Astrocyte (in vitro differentiated cells and primary cell): ENCODE results near the gene SNX30. TPM values are rescaled to one million over a fixed set of nuclear protein-coding genes. Genes with fewer than 3 reads are reported as not detected.

Source experiments
- DNase-seq: peaks from one replicate; pipeline ENCODE4 v3.0.0-alpha.2; 2010; ENCODE audit warnings: low read depth
- FAIRE-seq: peaks from 2 replicates; lab custom pipeline; 2011; peaks lifted over from hg19 to GRCh38; lab: Jason Lieb, UNC
- H2AFZ ChIP-seq: 2 replicates; pipeline ENCODE4 v1.6.0; 2012; ENCODE audit warnings: low read depth, low read length, inconsistent platforms
- H3K27ac ChIP-seq: 2 replicates; pipeline ENCODE4 v1.5.1; 2011; ENCODE audit warnings: low read depth, low read length, inconsistent platforms
- H3K27me3 ChIP-seq: 2 replicates; pipeline ENCODE4 v1.6.0; 2011; ENCODE audit warnings: low read length, inconsistent platforms; ENCODE audit not compliant: insufficient read depth
- H3K36me3 ChIP-seq: 2 replicates; pipeline ENCODE4 v1.5.1; 2011; ENCODE audit warnings: low read length, inconsistent platforms; ENCODE audit not compliant: insufficient read depth
- H3K4me1 ChIP-seq: 2 replicates; pipeline ENCODE4 v1.5.1; 2011; ENCODE audit warnings: low read length, inconsistent platforms; ENCODE audit not compliant: insufficient read depth
- H3K4me2 ChIP-seq: 2 replicates; pipeline ENCODE4 v1.6.0; 2012; ENCODE audit warnings: low read length, inconsistent platforms
- H3K4me3 ChIP-seq: 2 replicates; pipeline ENCODE4 v1.5.1; 2011; ENCODE audit warnings: low read depth, mild to moderate bottlenecking, low read length, inconsistent platforms; ENCODE audit not compliant: insufficient read depth
- H3K79me2 ChIP-seq: 2 replicates; pipeline ENCODE4 v1.6.0; 2012; ENCODE audit warnings: mild to moderate bottlenecking, low read length, inconsistent platforms; ENCODE audit not compliant: insufficient read depth
- H3K9ac ChIP-seq: 2 replicates; pipeline ENCODE4 v1.6.0; 2012; ENCODE audit warnings: mild to moderate bottlenecking, low read length, inconsistent platforms
- H3K9me3 ChIP-seq: 2 replicates; pipeline ENCODE4 v1.5.1; 2012; ENCODE audit warnings: low read depth, mild to moderate bottlenecking, low read length, inconsistent platforms; ENCODE audit not compliant: insufficient read depth
- H4K20me1 ChIP-seq: 2 replicates; pipeline ENCODE4 v1.6.0; 2012; ENCODE audit warnings: low read length, inconsistent platforms; ENCODE audit not compliant: insufficient read depth
- H3K27ac Mint-ChIP-seq: one replicate; pipeline ENCODE4 v1.8.0; 2021; ENCODE audit warnings: mild to moderate bottlenecking, mixed read lengths; ENCODE audit not compliant: unreplicated experiment
- H3K27me3 Mint-ChIP-seq: one replicate; pipeline ENCODE4 v1.8.0; 2021; ENCODE audit warnings: low read depth, mixed read lengths; ENCODE audit not compliant: unreplicated experiment
- H3K36me3 Mint-ChIP-seq: one replicate; pipeline ENCODE4 v1.8.0; 2021; ENCODE audit warnings: low read depth, mixed read lengths; ENCODE audit not compliant: unreplicated experiment
- H3K4me1 Mint-ChIP-seq: one replicate; pipeline ENCODE4 v1.8.0; 2021; ENCODE audit warnings: low read depth, mixed read lengths; ENCODE audit not compliant: unreplicated experiment
- H3K4me3 Mint-ChIP-seq: one replicate; pipeline ENCODE4 v1.8.0; 2021; ENCODE audit warnings: mild to moderate bottlenecking, moderate library complexity, mixed read lengths; ENCODE audit not compliant: unreplicated experiment
- H3K9me3 Mint-ChIP-seq: one replicate; pipeline ENCODE4 v1.8.0; 2021; ENCODE audit warnings: mild to moderate bottlenecking, mixed read lengths; ENCODE audit not compliant: unreplicated experiment
- CTCF ChIP-seq: IDR thresholded peaks from 2 replicates; pipeline ENCODE4 v1.5.1; 2011; ENCODE audit warnings: low read depth, mild to moderate bottlenecking, inconsistent platforms, low read length, moderate library complexity; ENCODE audit not compliant: insufficient read depth
- EZH2 ChIP-seq: IDR thresholded peaks from 2 replicates; pipeline ENCODE4 v1.6.1; 2012; ENCODE audit warnings: mild to moderate bottlenecking, low read length, inconsistent platforms; ENCODE audit not compliant: insufficient read depth
- total RNA-seq: library from RNA; stranded (reverse); gene quantifications from 2 replicates; pipeline ENCODE4 v1.2.1, GENCODE V29; 2021

Gene SNX30
- total RNA-seq, 1 donor from 2014 or later = 12.8 TPM

GRCh38 chr9:112853882-112854585, 103.5 kb downstream of the SNX30 start:
- Histone ChIP-seq H3K79me2 (no peaks in the 10 kb centered on the region), H3K4me2 (no peak overlapping the region), H3K36me3 (no peaks in the 10 kb centered on the region), H3K27me3 (no peaks in the 10 kb centered on the region), H3K4me3 (no peak overlapping the region), H3K9me3 (no peaks in the 10 kb centered on the region), H4K20me1 (peaks cover 14% of the 10 kb centered on the region), H3K4me1 (no peaks in the 10 kb centered on the region), H2AFZ (no peak overlapping the region), H3K9ac (no peak overlapping the region), H3K27ac (no peak overlapping the region)
- no peak for TF ChIP-seq EZH2
- TF ChIP-seq CTCF = no peak
- DNase-seq (peak; percentile 7), FAIRE-seq (no peak)
- H3K4me3 Mint-ChIP-seq = no peak overlapping the region
- H3K9me3 Mint-ChIP-seq = no peaks in the 10 kb centered on the region
- H3K27me3 Mint-ChIP-seq = no peaks in the 10 kb centered on the region
- no peak overlapping the region for H3K27ac Mint-ChIP-seq
- peaks cover 2% of the 10 kb centered on the region for H3K4me1 Mint-ChIP-seq
- peaks cover 16% of the 10 kb centered on the region for H3K36me3 Mint-ChIP-seq

GRCh38 chr9:112854657-112855056, 104.1 kb downstream of the SNX30 start:
- Histone ChIP-seq H3K27me3 (no peaks in the 10 kb centered on the region), H3K9ac (no peak overlapping the region), H3K4me1 (no peaks in the 10 kb centered on the region), H3K4me3 (no peak overlapping the region), H3K36me3 (no peaks in the 10 kb centered on the region), H3K9me3 (no peaks in the 10 kb centered on the region), H3K27ac (no peak overlapping the region), H3K79me2 (no peaks in the 10 kb centered on the region), H4K20me1 (peaks cover 14% of the 10 kb centered on the region), H2AFZ (no peak overlapping the region), H3K4me2 (no peak overlapping the region)
- H3K9me3 Mint-ChIP-seq = no peaks in the 10 kb centered on the region
- H3K4me1 Mint-ChIP-seq = peaks cover 2% of the 10 kb centered on the region
- no peaks in the 10 kb centered on the region for H3K27me3 Mint-ChIP-seq
- no peak overlapping the region for H3K27ac Mint-ChIP-seq
- DNase-seq (no peak), FAIRE-seq (no peak)
- no peak overlapping the region for H3K4me3 Mint-ChIP-seq
- H3K36me3 Mint-ChIP-seq = peaks cover 16% of the 10 kb centered on the region
- TF ChIP-seq CTCF = no peak
- no peak for TF ChIP-seq EZH2

- H3K4me1 Mint-ChIP-seq = peaks cover 2% of the 10 kb centered on the region
- no peaks in the 10 kb centered on the region for H3K9me3 Mint-ChIP-seq
- TF ChIP-seq EZH2 (no peak), CTCF (no peak)
- no peak overlapping the region for H3K4me2 ChIP-seq
- no peaks in the 10 kb centered on the region for H3K9me3 ChIP-seq
- FAIRE-seq (no peak), DNase-seq (no peak)
- no peak overlapping the region for H3K27ac Mint-ChIP-seq
- H3K36me3 ChIP-seq = no peaks in the 10 kb centered on the region
- peaks cover 20% of the 10 kb centered on the region for H3K36me3 Mint-ChIP-seq
- no peak overlapping the region for H3K27ac ChIP-seq
- H3K27me3 Mint-ChIP-seq = no peaks in the 10 kb centered on the region
- H3K79me2 ChIP-seq = no peaks in the 10 kb centered on the region
- H3K4me3 Mint-ChIP-seq = no peak overlapping the region
- H4K20me1 ChIP-seq = peaks cover 10% of the 10 kb centered on the region
- H3K4me3 ChIP-seq = no peak overlapping the region
- no peaks in the 10 kb centered on the region for H3K4me1 ChIP-seq
- H2AFZ ChIP-seq = no peak overlapping the region
- H3K9ac ChIP-seq = no peak overlapping the region
- H3K27me3 ChIP-seq = no peaks in the 10 kb centered on the region
These were observed 105.6 kb downstream of the SNX30 start for GRCh38 chr9:112856200-112856599.
